GM23248 (cell line): ENCODE data around the gene FAM171A2.

Source experiments
- EZH2 ChIP-seq: fragments of 200-600 bp; sonication (generic); IDR thresholded peaks from 2 replicates; pipeline ENCODE4 v1.6.1; 2018; ENCODE audit warnings: antibody characterized with exemption, mild to moderate bottlenecking; ENCODE audit not compliant: insufficient read depth, poor library complexity, severe bottlenecking
- EZH2phosphoT487 ChIP-seq: fragments of 200-600 bp; sonication (generic); IDR thresholded peaks from 2 replicates; pipeline ENCODE4 v1.6.1; 2018; ENCODE audit warnings: antibody characterized with exemption, moderate library complexity, mild to moderate bottlenecking, low read depth; ENCODE audit not compliant: insufficient read depth

DNA sequence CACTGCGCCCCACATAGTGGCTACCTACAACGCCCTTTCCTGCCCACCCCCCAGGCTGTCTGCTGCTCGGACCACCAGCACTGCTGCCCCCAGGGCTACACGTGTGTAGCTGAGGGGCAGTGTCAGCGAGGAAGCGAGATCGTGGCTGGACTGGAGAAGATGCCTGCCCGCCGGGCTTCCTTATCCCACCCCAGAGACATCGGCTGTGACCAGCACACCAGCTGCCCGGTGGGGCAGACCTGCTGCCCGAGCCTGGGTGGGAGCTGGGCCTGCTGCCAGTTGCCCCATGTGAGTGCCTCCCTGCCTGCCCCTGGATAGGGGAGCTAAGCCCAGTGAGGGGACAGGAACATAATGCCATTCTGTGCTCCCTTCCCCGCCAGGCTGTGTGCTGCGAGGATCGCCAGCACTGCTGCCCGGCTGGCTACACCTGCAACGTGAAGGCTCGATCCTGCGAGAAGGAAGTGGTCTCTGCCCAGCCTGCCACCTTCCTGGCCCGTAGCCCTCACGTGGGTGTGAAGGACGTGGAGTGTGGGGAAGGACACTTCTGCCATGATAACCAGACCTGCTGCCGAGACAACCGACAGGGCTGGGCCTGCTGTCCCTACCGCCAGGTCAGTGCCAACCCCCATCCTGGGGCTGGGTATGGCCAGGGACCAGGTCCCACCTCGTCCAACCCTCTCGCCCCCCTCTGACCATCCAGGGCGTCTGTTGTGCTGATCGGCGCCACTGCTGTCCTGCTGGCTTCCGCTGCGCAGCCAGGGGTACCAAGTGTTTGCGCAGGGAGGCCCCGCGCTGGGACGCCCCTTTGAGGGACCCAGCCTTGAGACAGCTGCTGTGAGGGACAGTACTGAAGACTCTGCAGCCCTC is 11.5 kb downstream of the FAM171A2 start:
- TF ChIP-seq EZH2phosphoT487: no peak
- TF ChIP-seq EZH2: no peak
